Pulmonary artery endothelial cell (primary cell): ENCODE results near the gene SIPA1L3. TPM values are rescaled to one million over a fixed set of nuclear protein-coding genes. Genes with fewer than 3 reads are reported as not detected.
"Not testable (repeated sequence)": the region's sequence is repeated elsewhere in the genome, so short reads cannot be mapped to it uniquely, and the experiment has no call there.

Experiments
- DNase-seq: peaks from one replicate; pipeline ENCODE4 v3.0.0-alpha.2; 2011; ENCODE audit warnings: low read depth, low spot score
- total RNA-seq: library from RNA; depleted of rRNA; stranded (reverse); fragments of >200 nt; gene quantifications from 2 replicates; pipeline ENCODE4 v1.2.3, GENCODE V29; 2014

Gene SIPA1L3
- total RNA-seq, 1 donor from 2014 or later = 9.7 TPM

DNA sequence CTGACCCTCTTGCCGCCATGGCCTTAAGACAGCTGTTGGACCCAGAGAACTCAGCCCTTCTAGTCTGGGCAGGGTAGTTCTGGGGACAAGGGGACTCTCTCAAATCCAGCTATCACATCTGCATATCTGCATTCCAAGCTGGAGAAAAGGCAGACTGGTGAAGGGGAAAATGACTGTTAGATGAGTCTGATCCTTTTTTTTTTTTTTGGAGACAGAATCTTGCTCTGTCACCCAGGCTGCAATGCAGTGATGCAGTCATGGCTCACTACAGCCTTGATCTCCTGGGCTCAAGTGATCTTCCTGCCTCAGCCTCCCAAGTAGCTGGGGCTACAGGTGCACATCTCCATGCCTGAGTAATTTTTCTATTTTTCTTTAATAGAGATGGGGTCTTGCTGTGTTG is 114.3 kb downstream of the SIPA1L3 start:
- DNase-seq = no peak

- peak; percentile 55 for DNase-seq
Observed at GRCh38 chr19:38022791-38023670, 116.0 kb downstream of the SIPA1L3 start.

DNA sequence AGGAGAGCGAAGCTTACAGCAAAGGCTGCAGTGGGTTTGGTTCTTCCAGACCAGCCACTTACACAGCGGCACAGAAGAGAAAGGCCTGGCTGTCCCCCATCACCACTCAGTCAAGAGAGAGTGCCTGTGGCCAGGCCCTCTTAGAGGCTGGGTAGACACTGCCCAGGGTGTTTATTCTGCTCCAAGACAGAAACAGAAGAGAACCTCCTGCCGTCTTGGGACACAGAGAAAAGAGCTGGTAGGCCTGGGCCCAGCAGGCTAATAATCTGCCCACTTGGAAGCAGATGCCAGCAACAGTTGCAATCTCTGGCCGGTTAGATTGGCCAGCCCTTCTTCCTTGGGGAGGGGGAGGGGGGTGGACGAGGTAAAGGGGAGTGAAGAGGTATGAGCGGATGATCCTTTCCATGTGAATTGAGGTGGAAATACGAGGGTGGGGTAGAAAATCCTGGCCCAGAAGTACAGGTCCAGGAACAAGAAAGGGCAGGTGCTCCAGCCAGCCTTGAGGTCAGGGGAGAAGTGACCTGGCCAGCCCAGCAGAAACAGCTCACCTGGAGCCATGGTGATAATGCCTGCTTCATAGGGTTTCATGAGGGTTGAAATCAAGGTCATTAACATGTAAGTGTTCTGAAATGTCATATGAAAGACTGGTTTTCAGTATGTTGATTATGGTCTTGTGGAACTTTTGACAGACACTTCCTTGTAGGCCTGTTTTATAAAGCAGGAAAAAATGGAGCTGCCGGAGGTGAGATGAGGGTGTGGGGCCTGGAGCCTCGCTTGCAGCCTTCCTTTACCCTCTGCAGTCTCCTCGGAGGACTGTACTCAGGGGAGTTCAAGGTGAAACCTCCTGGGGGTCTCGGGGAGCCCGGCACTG is 116.9 kb downstream of the SIPA1L3 start:
- no peak for DNase-seq

DNA sequence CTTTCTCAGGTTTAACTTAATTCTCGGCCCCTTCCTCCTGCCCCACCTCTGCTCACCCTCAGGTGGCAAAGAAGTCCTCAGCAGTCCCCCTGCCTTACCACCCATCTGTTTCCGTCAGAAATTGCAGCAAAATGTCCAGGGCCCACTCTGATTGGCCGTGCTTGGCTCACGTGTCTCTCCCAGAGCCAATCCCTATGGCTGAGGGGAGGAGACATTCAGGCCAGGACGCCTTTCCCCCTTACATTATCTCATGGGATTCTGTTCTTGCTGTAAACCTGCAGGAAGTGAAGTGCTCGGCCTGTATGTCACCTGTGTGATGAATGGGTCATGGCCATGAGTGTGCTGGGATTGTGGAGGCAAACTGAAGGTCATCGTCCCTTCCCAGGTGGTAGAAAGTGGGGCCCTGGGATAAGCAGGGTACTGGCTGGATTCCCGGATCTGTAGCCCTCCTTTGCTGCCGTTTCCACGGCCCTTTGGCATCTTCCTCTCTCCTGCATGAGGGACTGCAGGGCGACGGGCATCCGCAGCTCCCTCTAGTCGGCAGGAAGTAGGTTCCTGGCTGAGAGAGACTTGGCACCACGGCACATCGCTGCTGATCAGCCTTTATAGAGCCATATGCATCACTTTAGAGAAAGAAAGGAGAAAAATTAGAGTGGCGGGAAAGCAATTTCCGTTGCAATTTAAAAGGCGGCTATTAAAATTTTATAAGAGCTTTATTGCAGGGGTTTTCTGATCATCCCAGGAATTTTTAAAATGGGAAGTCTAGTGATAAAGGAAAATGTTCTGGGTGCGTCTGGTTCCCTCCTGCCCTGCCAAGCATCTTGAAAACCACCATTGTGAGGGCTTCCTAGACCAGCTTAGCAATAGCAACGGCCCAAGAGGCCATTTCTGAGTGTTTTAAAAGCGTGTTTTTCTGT is 118.2 kb downstream of the SIPA1L3 start:
- DNase-seq = no peak

GRCh38 chr19:38025909-38026307 is 118.9 kb downstream of the SIPA1L3 start:
- no peak for DNase-seq

DNA sequence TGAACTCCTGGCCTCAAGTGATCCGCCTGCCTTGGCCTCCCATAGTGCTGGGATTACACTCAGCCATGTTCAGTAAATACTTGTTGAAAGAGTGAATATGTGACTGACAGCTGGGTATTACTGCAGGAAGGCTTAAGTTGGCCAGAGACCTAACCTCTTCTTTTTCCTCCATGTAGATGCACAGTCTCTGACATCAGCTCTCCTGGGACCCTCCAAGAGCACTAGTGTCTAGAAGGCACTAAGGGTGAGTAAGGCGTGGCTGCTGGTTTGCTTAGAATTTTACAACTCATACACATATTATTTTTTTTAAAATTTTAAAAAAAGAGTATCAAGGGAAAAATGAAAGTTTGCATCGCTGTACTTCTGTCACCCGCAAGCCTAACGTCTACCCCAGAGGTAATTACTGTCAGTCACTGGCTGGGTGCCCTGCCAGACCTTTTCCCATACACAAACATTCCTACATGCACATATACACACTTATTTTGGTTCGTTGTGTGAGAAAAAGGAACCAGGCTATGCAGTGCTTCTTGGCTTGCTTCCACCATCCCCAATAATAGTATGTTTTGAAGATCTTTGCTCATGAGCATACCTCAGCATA is 122.0 kb downstream of the SIPA1L3 start:
- no peak for DNase-seq

DNA sequence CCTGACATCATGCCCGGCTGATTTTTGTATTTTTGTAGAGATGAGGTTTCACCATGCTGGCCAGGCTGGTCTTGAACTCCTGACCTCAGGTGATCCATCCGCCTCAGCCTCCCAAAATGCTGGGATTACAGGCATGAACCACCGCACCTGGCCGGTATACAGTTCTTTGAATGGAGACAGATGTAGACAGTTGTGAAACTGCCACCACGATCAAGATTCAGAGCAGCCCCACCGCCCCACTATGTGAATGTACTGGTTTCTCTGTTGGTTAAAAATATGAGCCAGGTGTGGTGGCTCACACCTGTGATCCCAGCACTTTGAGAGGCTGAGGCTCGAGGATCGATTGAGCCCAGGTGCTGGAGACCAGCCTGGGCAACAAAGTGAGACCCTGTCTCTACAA is 123.0 kb downstream of the SIPA1L3 start:
- not testable (repeated sequence) for DNase-seq

DNA sequence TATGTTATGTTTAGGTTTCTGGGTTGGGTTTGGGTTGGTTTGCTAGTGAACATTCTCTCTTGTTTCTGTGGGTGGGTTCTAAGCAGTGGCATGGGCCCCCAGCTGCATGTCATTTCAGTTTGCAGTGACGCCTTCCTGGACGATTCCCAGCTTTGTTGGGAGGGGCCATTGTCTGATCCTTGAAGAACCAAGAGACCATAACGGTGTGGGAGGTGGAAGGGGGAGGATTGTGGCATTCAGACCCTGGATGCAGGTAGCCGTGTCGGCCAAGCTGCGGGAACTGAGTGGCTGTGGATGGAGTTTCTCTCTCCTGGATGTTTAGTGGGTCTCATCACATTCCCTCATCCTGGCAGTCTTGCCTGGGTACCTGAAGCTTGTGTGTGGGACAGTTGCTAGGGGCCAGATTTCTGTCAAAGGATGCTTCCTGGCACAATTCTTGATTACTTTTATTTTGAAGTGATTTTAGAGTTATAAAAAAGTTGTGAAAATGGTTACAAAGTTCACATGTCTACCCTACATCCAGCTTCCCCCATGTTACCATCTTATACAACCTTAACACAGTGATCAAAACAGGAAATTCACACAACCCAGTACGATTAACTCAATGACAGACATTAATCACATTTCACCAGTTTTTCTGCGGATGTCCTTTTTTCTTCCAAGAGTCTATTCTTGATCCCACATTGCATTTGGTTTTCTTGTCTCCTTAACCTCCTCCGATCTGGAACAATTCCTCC is 123.8 kb downstream of the SIPA1L3 start:
- DNase-seq = no peak

- DNase-seq = peak; percentile 33
Observed at GRCh38 chr19:38031423-38031770, 124.4 kb downstream of the SIPA1L3 start.

- no peak for DNase-seq
Observed at GRCh38 chr19:38032151-38032550, 125.1 kb downstream of the SIPA1L3 start.

GRCh38 chr19:38032951-38033350 is 125.9 kb downstream of the SIPA1L3 start:
- DNase-seq = no peak

DNA sequence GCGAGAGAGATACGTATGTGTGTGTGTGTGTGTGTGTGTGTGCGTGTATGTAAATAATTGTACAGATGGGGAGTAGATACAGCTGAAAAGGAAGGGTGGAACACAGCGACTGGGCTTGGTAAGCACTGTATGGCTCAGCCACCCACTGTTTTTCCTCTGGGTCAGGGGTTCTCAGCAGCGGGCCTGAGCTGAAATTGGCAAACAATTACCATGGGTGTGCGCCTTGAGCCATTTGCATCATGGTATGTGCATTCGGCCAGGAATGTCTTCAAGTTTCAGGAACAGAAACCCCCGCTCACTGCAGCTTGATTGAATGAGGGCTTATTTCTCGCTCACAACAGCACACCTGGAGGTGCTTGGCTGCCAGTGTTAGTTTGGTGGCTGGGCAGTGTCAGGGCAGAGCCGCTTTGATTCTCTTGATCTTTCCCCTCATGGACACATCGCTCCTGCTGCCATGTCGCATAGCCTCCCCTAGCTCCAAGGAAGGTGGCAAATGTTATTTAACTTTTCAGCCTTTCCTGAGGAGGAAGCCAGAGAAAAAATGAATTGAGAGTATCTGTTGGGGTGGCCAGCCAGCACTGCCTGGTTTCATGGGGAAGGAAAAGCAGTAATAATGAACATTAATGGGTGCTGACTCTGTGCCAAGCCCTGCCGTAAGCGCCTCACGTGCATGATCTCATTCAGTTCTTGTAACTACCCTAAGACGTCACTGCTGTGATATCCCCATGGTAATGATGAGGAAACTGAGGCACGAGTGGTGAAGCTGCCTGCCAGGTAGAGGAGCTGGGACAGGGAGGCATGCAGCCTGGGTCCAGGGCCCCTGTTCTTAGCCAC is 126.9 kb downstream of the SIPA1L3 start:
- DNase-seq = no peak

DNA sequence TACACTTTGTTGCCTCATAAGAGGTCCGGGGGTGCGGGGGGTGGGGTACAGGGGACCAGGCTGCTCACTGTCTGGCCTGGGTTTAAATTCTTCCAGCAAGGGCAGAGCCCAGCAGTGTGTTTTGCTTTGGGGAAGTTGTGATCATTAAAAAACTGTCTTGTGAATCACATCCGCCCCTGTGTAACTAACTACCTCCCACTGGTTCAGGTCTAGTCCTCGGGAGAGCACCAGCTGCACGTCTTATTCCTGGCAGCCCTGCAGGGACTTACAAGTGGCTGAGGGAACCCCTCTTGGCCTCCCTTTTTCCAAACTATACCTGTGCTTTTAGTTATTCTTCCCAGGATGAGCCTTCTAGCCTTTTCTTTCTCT is 127.5 kb downstream of the SIPA1L3 start:
- no peak for DNase-seq

DNA sequence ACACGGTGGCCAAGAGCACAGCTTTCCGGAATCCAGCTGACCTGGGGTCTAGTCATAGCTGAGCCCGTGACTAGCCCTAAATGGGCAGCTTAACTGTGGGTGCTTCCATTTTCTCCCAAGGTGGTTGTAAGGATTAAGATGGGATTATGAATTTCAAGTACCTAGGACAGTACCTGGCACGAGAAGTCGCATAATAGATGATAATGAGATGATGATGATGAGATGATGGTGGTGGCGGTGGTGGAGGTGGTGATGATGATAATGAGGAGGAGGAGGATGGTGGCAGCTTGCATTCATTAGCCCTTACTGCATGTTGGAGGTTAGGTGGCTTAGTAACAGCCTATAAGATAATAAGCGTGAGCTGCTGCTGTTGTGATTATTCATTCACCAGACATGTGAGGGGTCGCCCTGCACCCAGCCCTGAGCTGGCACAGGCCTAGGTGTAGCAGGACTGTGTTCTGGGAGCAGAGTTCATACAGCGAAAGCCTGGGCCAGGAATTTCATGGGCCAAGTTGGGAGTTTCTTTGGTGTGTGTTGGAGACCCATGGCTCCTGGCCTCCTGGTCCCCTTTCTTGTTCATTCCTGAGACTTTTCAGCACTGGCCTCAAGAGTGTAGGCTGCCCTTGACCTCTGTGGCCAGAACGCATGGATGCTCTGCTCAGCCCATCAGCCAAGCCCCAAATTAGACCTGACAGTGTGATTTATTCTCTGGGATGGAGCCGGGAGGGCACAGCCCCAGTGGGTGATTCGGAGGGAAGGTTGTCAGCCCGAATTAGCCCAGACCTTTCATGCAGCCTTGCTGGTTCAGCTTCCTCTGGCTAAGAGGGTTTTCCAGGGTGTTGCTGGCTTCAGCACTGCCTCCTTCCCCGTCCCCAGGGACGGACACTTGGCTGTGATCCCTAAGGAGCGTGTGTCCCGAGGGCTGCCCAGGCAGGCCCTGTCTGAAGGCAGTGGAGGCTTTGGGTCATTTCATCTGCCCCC is 128.8 kb downstream of the SIPA1L3 start:
- no peak for DNase-seq

DNA sequence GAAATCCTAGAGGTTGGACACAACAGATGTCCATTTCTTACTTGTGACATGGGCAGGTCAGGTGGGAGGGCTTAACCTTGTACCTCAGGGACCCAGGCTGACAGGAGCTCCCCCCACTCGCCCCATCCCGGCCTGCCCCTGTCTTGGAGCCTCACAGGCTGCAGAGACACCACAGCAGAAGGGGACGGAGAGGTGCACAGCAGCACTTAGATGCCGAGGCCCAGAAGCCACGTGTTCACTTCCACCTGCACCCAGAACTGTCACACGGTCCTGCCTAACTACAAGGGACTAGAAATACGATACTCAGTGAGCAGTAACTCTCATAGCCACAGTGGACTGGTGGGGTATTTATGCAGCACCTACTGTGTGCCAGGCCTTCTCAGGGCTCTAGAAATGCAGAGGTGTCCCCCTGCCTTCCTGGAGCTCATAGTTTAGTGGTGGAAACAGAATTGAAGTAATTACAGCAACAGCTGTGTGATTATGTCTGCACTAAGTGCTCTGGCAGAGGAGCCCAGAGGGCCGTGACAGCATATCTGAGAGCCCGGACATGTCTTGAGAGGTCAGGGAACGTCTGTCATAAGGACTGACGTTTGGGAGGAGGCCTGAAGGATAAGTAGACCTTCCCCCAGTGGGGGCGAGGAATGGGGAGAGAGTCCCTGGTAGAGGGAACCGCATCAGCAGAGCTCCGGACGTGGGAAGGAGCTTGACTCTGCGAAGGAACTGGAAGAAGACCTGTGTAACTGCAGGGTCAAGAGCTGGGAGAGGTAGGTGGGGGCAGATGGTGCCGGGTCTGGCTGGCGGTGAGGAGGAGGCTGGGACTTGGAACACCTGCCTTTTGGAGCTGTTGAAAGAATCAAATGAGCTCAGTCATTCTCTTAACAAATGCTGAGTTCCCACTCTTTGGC is 130.0 kb downstream of the SIPA1L3 start:
- DNase-seq = no peak

GRCh38 chr19:38039966-38040365 is 133.0 kb downstream of the SIPA1L3 start:
- DNase-seq = no peak

- DNase-seq = no peak
Observed at GRCh38 chr19:38042132-38042531, 135.1 kb downstream of the SIPA1L3 start.
